Hepatocyte (in vitro differentiated cells): ENCODE results near the gene KIRREL3. TPM values are rescaled to one million over a fixed set of nuclear protein-coding genes. Genes with fewer than 3 reads are reported as not detected.

Experiments
- DNase-seq: peaks from one replicate; pipeline ENCODE4 v3.0.0-alpha.2; 2016; ENCODE audit warnings: low spot score
- H2AFZ ChIP-seq: fragments of 200-600 bp; sonication (generic); 2 replicates; pipeline ENCODE4 v1.6.0; 2016; ENCODE audit warnings: antibody characterized with exemption, mild to moderate bottlenecking
- H3K27ac ChIP-seq: fragments of 200-600 bp; sonication (generic); 2 replicates; pipeline ENCODE4 v1.5.1; 2016; ENCODE audit warnings: mild to moderate bottlenecking
- H3K27me3 ChIP-seq: fragments of 200-600 bp; sonication (generic); 2 replicates; pipeline ENCODE4 v1.6.1; 2016
- H3K36me3 ChIP-seq: fragments of 200-600 bp; sonication (generic); replicated peaks from 2 replicates; pipeline ENCODE4 v1.5.1; 2016; ENCODE audit warnings: low read depth; ENCODE audit not compliant: insufficient read depth
- H3K4me1 ChIP-seq: fragments of 200-600 bp; sonication (generic); 2 replicates; pipeline ENCODE4 v1.5.1; 2016; ENCODE audit warnings: mild to moderate bottlenecking, moderate library complexity; ENCODE audit not compliant: insufficient read depth
- H3K4me2 ChIP-seq: fragments of 200-600 bp; sonication (generic); 2 replicates; pipeline ENCODE4 v1.6.0; 2016
- H3K4me3 ChIP-seq: fragments of 200-600 bp; sonication (generic); 2 replicates; pipeline ENCODE4 v1.5.1; 2016; ENCODE audit warnings: mild to moderate bottlenecking
- H3K79me2 ChIP-seq: fragments of 200-600 bp; sonication (generic); 2 replicates; pipeline ENCODE4 v1.6.0; 2017; ENCODE audit warnings: mild to moderate bottlenecking
- H3K9me2 ChIP-seq: fragments of 200-600 bp; sonication (generic); replicated peaks from 2 replicates; pipeline ENCODE4 v1.6.0; 2017; ENCODE audit warnings: mild to moderate bottlenecking; ENCODE audit not compliant: insufficient read depth
- H3K9me3 ChIP-seq: fragments of 200-600 bp; sonication (generic); 2 replicates; pipeline ENCODE4 v1.5.1; 2016; ENCODE audit warnings: low read depth, mild to moderate bottlenecking
- H4K20me1 ChIP-seq: fragments of 200-600 bp; sonication (generic); 2 replicates; pipeline ENCODE4 v1.6.0; 2016; ENCODE audit warnings: mild to moderate bottlenecking; ENCODE audit not compliant: insufficient read depth, poor library complexity, severe bottlenecking
- CTCF ChIP-seq: fragments of 200-600 bp; sonication (generic); IDR thresholded peaks from 2 replicates; pipeline ENCODE4 v1.5.1; 2016; ENCODE audit warnings: antibody characterized with exemption, mild to moderate bottlenecking; ENCODE audit not compliant: poor library complexity
- EZH2 ChIP-seq: fragments of 200-600 bp; sonication (generic); IDR thresholded peaks from 2 replicates; pipeline ENCODE4 v1.6.1; 2016; ENCODE audit warnings: antibody characterized with exemption, mild to moderate bottlenecking, borderline replicate concordance
- EZH2phosphoT487 ChIP-seq: fragments of 200-600 bp; sonication (generic); IDR thresholded peaks from one replicate; pipeline ENCODE4 v1.6.1; 2018; ENCODE audit warnings: antibody characterized with exemption, mild to moderate bottlenecking, low read depth, moderate library complexity; ENCODE audit not compliant: unreplicated experiment, severe bottlenecking
- WGBS: methylation state at CpG from one replicate; pipeline ENCODE4 v1.1.6; 2016; ENCODE audit warnings: low lambda C conversion rate; ENCODE audit errors: missing lambda C conversion rate; 5-methylcytosine and 5-hydroxymethylcytosine counted together
- polyA plus RNA-seq: library from polyadenylated mRNA; unstranded; fragments of >200 nt; fragmentation: Nextera tagmentation; extraction: Ambion mirVana; gene quantifications from 2 replicates; pipeline ENCODE4 v1.2.1, GENCODE V29; 2016
- total RNA-seq: library from RNA; depleted of rRNA; stranded (reverse); fragments of >200 nt; gene quantifications from 2 replicates; pipeline ENCODE4 v1.2.3, GENCODE V29; 2014

The KIRREL3 gene
- total and polyA plus RNA-seq, 2 experiments from 2014 or later = 0.33 to 0.86 TPM

GRCh38 chr11:126533560-126533959 is 467.0 kb downstream of the KIRREL3 start:
- Histone ChIP-seq H3K27ac (no peak overlapping the region), H3K27me3 (peaks cover 13% of the 10 kb centered on the region), H3K9me2 (no peaks in the 10 kb centered on the region), H3K36me3 (no peaks in the 10 kb centered on the region), H4K20me1 (no peaks in the 10 kb centered on the region), H3K4me3 (no peak overlapping the region), H3K4me2 (no peak overlapping the region), H2AFZ (no peak overlapping the region), H3K4me1 (no peaks in the 10 kb centered on the region), H3K79me2 (no peaks in the 10 kb centered on the region), H3K9me3 (no peaks in the 10 kb centered on the region)
- 89% methylated on average over 6 of the region's 6 CpGs for WGBS
- no peak for DNase-seq
- TF ChIP-seq EZH2 (no peak), EZH2phosphoT487 (no peak), CTCF (no peak)

- H3K27me3 ChIP-seq = peaks cover 13% of the 10 kb centered on the region
- H3K4me2 ChIP-seq = no peak overlapping the region
- H3K4me1 ChIP-seq = no peaks in the 10 kb centered on the region
- no peak for TF ChIP-seq CTCF
- TF ChIP-seq EZH2phosphoT487 = no peak
- no peak for TF ChIP-seq EZH2
- no peak for DNase-seq
- WGBS = 93% methylated on average over 8 of the region's 8 CpGs
- no peaks in the 10 kb centered on the region for H3K36me3 ChIP-seq
- no peak overlapping the region for H2AFZ ChIP-seq
- H3K9me2 ChIP-seq = no peaks in the 10 kb centered on the region
- H4K20me1 ChIP-seq = no peaks in the 10 kb centered on the region
- H3K27ac ChIP-seq = no peak overlapping the region
- H3K79me2 ChIP-seq = no peaks in the 10 kb centered on the region
- no peaks in the 10 kb centered on the region for H3K9me3 ChIP-seq
- no peak overlapping the region for H3K4me3 ChIP-seq
These were observed 470.2 kb downstream of the KIRREL3 start for GRCh38 chr11:126530416-126530815.

- H3K79me2 ChIP-seq = no peaks in the 10 kb centered on the region
- TF ChIP-seq CTCF (no peak), EZH2 (no peak), EZH2phosphoT487 (no peak)
- H3K36me3 ChIP-seq = no peaks in the 10 kb centered on the region
- no peak overlapping the region for H3K27ac ChIP-seq
- H3K4me2 ChIP-seq = no peak overlapping the region
- 78% methylated on average over 10 of the region's 10 CpGs for WGBS
- H3K9me3 ChIP-seq = no peaks in the 10 kb centered on the region
- H2AFZ ChIP-seq = no peak overlapping the region
- H3K4me3 ChIP-seq = no peak overlapping the region
- peaks cover 13% of the 10 kb centered on the region for H3K27me3 ChIP-seq
- no peak for DNase-seq
- no peaks in the 10 kb centered on the region for H3K9me2 ChIP-seq
- no peaks in the 10 kb centered on the region for H3K4me1 ChIP-seq
- H4K20me1 ChIP-seq = no peaks in the 10 kb centered on the region
These were observed 471.5 kb downstream of the KIRREL3 start for GRCh38 chr11:126529037-126529436.

- no peak overlapping the region for H2AFZ ChIP-seq
- no peak for DNase-seq
- no peak overlapping the region for H3K4me3 ChIP-seq
- TF ChIP-seq EZH2phosphoT487 = no peak
- H3K36me3 ChIP-seq = no peaks in the 10 kb centered on the region
- H3K27ac ChIP-seq = no peak overlapping the region
- H3K9me2 ChIP-seq = no peaks in the 10 kb centered on the region
- no peak overlapping the region for H3K4me2 ChIP-seq
- H3K9me3 ChIP-seq = no peaks in the 10 kb centered on the region
- no peaks in the 10 kb centered on the region for H4K20me1 ChIP-seq
- 82% methylated on average over 5 of the region's 5 CpGs for WGBS
- peaks cover 21% of the 10 kb centered on the region for H3K27me3 ChIP-seq
- no peaks in the 10 kb centered on the region for H3K79me2 ChIP-seq
- H3K4me1 ChIP-seq = no peaks in the 10 kb centered on the region
These were observed 472.5 kb downstream of the KIRREL3 start for GRCh38 chr11:126528075-126528474.
